ENCODE data around the gene TEAD2. TPM values are rescaled to one million over a fixed set of nuclear protein-coding genes. Genes with fewer than 3 reads are reported as not detected.
"Not testable (repeated sequence)": the region's sequence is repeated elsewhere in the genome, so short reads cannot be mapped to it uniquely, and the experiment has no call there.

TEAD2 gene
- total RNA-seq, 1 donor from 2014 or later, result 8.4 TPM

DNA sequence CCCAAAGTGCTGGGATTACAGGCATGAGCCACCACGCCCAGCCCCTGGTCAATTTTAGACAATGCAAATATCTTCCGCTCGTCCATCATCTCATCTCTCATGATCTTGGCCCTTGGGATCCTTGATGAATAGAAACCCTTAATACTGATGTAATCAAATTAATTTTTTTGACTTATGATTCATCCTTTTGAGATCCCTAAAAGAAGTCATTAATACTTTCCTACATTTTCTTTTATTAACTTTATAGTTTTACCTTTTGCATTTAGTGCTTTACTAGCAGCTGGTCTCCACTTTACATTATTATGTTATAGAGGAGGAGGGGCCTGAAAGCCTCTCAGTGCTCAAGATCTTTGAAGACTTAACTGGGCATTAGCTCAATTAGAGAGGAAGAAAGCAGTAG, 18.2 kb upstream of the TEAD2 start:
- TF ChIP-seq, protein P1, sequence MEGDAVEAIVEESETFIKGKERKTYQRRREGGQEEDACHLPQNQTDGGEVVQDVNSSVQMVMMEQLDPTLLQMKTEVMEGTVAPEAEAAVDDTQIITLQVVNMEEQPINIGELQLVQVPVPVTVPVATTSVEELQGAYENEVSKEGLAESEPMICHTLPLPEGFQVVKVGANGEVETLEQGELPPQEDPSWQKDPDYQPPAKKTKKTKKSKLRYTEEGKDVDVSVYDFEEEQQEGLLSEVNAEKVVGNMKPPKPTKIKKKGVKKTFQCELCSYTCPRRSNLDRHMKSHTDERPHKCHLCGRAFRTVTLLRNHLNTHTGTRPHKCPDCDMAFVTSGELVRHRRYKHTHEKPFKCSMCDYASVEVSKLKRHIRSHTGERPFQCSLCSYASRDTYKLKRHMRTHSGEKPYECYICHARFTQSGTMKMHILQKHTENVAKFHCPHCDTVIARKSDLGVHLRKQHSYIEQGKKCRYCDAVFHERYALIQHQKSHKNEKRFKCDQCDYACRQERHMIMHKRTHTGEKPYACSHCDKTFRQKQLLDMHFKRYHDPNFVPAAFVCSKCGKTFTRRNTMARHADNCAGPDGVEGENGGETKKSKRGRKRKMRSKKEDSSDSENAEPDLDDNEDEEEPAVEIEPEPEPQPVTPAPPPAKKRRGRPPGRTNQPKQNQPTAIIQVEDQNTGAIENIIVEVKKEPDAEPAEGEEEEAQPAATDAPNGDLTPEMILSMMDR (IDR thresholded peaks at IDR 0.05; ENCODE audit: insufficient read depth, low read length, severe bottlenecking), result no peak
- DNase-seq (ENCODE audit: low read depth) (no peak), FAIRE-seq (no peak)
- Histone ChIP-seq H3K4me3 (ENCODE audit: low read depth, low read length) (no peak overlapping the region), H3K27me3 (ENCODE audit: control insufficient read depth, insufficient read depth, low read length) (no peaks in the 10 kb centered on the region), H3K36me3 (ENCODE audit: control insufficient read depth, insufficient read depth, low read length) (no peaks in the 10 kb centered on the region)

DNA sequence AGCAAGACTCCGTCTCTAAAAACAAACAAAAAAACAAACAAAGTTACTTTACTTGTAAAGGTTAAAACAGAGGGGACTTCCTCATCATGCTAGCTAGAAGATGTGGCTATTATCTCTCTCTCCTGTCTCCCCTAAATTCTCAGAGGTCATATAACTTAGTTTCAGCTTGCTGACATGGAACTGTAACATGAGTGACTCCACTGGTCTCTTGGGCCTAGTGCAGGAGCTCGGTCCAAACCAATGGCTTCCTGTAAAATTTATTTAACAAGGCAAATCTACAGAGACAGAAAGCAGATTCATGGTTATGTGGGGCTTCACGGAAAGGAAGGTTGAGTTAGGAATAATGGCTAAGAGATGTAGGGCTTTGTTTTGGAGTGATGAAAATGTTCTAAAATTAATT, 16.3 kb upstream of the TEAD2 start:
- H3K36me3 ChIP-seq (ENCODE audit: control insufficient read depth, insufficient read depth, low read length), result no peaks in the 10 kb centered on the region
- TF ChIP-seq, protein P1 (IDR thresholded peaks at IDR 0.05; ENCODE audit: insufficient read depth, low read length, severe bottlenecking), result no peak
- DNase-seq (ENCODE audit: low read depth) (no peak), FAIRE-seq (no peak)
- no peaks in the 10 kb centered on the region for H3K27me3 ChIP-seq (ENCODE audit: control insufficient read depth, insufficient read depth, low read length)
- H3K4me3 ChIP-seq (ENCODE audit: low read depth, low read length), result no peak overlapping the region

DNA sequence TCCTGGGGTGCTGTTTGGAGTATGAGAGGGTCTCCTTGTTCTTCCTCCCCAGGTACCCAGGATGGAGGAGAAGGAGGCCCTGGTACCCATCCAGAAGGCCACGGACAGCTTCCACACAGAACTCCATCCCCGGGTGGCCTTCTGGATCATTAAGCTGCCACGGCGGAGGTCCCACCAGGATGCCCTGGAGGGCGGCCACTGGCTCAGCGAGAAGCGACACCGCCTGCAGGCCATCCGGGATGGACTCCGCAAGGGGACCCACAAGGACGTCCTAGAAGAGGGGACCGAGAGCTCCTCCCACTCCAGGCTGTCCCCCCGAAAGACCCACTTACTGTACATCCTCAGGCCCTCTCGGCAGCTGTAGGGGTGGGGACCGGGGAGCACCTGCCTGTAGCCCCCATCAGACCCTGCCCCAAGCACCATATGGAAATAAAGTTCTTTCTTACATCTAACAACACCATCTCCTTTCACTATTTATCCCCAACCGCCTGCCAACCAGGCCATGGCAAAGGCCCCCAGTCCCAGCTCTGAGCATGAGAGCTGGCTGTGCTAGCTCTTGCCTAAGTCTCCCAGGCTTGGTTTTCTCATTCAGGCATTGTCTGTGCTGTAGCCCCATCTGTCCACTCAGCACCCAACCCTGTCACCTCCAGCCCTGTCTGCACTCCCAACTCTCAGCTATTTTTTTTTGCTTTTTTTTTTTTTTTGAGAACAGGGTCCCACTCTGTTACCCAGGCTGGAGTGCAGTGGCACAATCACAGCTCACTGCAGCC, 12.6 kb upstream of the TEAD2 start:
- Histone ChIP-seq H3K36me3 (ENCODE audit: control insufficient read depth, insufficient read depth, low read length) (no peaks in the 10 kb centered on the region), H3K27me3 (ENCODE audit: control insufficient read depth, insufficient read depth, low read length) (no peaks in the 10 kb centered on the region), H3K4me3 (ENCODE audit: low read depth, low read length) (no peak overlapping the region)
- TF ChIP-seq, protein P1 (IDR thresholded peaks at IDR 0.05; ENCODE audit: insufficient read depth, low read length, severe bottlenecking), result no peak
- no peak for DNase-seq (ENCODE audit: low read depth)
- FAIRE-seq, result no peak

DNA sequence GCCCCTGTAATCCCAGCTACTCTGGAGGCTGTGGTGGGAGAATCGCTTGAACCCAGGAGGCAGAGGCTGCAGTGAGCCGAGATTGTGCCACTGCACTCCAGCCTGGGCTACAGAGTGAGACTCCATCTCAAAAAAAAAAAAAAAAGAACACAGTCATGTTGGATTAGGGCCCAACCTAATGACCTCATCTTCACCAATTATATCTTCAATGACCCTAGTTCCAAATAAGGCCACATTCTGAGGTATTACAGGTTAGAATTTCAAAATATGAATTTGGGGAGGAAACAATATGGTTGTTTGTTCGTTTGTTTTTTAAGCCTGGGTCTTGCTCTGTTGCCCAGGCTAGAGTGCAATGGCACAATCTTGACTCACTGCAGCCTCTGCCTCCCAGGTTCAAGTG, 11.0 kb upstream of the TEAD2 start:
- H3K4me3 ChIP-seq (ENCODE audit: low read depth, low read length); H3K36me3 ChIP-seq (ENCODE audit: control insufficient read depth, insufficient read depth, low read length); FAIRE-seq; H3K27me3 ChIP-seq (ENCODE audit: control insufficient read depth, insufficient read depth, low read length); DNase-seq (ENCODE audit: low read depth): not testable (repeated sequence)

DNA sequence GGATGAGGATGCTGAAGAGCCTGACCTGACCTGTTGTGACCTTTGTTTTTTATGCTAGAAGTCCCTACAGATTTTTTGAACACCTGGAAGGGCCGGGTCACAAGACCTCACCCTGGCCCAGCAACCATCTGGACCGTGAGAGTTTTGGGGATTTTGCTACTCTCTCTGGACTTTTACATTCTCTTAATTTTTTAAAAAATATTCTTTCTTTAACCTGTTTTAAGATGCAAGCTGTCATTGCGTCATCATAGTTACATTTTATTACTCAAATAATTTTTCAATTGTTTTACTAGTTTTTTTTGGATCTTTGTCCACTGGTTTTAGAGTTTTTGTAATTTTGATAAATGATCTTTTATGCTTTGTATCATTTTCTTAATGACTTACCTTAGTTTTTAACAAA, 9.0 kb upstream of the TEAD2 start:
- TF ChIP-seq, protein P1 (IDR thresholded peaks at IDR 0.05; ENCODE audit: insufficient read depth, low read length, severe bottlenecking), result no peak
- H3K36me3 ChIP-seq (ENCODE audit: control insufficient read depth, insufficient read depth, low read length), result no peaks in the 10 kb centered on the region
- no peaks in the 10 kb centered on the region for H3K27me3 ChIP-seq (ENCODE audit: control insufficient read depth, insufficient read depth, low read length)
- FAIRE-seq (no peak), DNase-seq (ENCODE audit: low read depth) (no peak)
- no peak overlapping the region for H3K4me3 ChIP-seq (ENCODE audit: low read depth, low read length)

DNA sequence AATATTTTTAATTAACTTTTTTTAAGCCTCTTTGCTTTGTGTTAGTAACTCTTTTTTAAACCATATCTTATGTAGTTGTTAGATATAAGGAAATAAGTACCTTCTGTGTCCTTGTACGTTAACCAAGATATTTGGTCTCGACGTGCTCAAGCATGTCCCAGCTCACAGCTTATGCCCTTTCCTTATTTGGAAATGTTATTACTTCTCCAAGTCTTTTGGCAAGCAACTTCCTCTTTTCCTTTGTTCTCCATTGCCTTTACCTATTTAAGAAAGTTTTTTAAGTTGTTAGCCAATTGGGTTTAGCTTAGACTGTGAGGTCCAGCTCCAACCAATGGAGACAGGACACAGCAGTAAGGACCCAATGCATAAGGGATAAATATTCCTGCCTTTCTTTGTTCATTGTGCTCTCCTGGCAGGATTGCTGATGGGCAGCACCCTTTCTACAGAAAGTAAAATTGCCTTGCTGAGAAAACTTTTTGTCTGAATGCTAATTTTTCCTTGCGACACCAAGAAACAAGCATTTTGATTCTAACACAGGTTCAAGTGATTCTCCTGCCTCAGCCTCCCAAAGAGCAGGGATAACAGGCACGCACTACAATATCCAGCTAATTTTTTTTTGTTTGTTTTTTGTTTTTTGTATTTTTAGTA, 6.6 kb upstream of the TEAD2 start:
- FAIRE-seq, result no peak
- Histone ChIP-seq H3K27me3 (ENCODE audit: control insufficient read depth, insufficient read depth, low read length) (no peaks in the 10 kb centered on the region), H3K36me3 (ENCODE audit: control insufficient read depth, insufficient read depth, low read length) (no peaks in the 10 kb centered on the region), H3K4me3 (ENCODE audit: low read depth, low read length) (no peak overlapping the region)
- TF ChIP-seq, protein P1 (IDR thresholded peaks at IDR 0.05; ENCODE audit: insufficient read depth, low read length, severe bottlenecking), result no peak
- peak; percentile 57 for DNase-seq (ENCODE audit: low read depth)
